ENCODE results near the gene PDGFRA. TPM values are rescaled to one million over a fixed set of nuclear protein-coding genes. Genes with fewer than 3 reads are reported as not detected.
A peak's percentile ranks its signal among the peaks of the same experiment; 100 is the strongest.
"Not testable (repeated sequence)": the region's sequence is repeated elsewhere in the genome, so short reads cannot be mapped to it uniquely, and the experiment has no call there.

Gene PDGFRA
- polyA plus RNA-seq, 3 donors: 149 to 161 (median 160) TPM

GRCh38 chr4:54224996-54225597 is 4.0 kb upstream of the PDGFRA start:
- DNase-seq (ENCODE audit: extremely low read depth in 1 of 11, low read depth in 9 of 11, low spot score in 4 of 11): peak in 4 of 11 donors; percentile 21 to 34 (median 29)

DNA sequence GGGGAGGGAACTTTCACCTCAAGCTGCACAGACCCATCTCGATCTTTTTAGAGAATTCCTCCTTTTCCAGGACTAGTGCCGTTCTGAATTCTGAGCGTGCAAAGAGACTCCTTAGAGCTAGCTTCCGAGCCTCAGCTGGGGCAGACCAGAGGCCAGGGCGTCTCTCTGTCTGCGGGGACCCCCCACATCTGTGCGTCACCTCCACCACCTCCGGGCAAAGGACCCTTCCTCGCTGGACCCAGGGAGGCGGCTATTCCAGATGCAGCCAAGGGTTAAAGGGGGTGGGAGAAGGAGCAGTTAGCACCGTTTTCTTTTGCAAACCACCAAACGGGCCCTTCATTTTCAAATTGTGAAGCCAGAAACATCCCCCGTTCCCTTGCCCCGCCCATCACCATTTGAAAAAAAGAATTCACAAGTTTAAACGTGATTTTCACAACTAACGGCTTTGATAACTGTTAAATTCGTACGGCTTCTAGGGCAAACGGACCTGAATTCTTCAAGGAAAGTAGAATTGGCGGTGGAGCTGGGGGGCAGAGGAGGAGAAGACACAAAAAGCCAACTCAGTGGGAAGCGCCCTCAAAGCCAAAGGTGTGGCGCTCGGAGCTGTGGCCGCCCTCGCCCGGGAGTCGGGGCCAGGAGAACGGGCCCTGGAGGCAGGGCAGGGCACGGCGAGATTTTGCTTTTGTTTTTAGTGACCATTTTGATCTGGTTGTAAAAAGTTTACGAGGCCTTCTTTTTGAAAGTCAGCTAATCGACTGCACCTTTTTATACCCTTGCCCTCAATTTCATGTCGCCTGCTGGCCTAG is 3.3 kb upstream of the PDGFRA start:
- DNase-seq (ENCODE audit: extremely low read depth in 1 of 11, low read depth in 9 of 11, low spot score in 4 of 11): peak in 4 of 11 donors; percentile 16 to 35 (median 24)

- peak in 3 of 11 donors; percentile 21 to 27 (median 25) for DNase-seq (ENCODE audit: extremely low read depth in 1 of 11, low read depth in 9 of 11, low spot score in 4 of 11)
Measured at GRCh38 chr4:54226404-54227255, 2.5 kb upstream of the PDGFRA start.

DNA sequence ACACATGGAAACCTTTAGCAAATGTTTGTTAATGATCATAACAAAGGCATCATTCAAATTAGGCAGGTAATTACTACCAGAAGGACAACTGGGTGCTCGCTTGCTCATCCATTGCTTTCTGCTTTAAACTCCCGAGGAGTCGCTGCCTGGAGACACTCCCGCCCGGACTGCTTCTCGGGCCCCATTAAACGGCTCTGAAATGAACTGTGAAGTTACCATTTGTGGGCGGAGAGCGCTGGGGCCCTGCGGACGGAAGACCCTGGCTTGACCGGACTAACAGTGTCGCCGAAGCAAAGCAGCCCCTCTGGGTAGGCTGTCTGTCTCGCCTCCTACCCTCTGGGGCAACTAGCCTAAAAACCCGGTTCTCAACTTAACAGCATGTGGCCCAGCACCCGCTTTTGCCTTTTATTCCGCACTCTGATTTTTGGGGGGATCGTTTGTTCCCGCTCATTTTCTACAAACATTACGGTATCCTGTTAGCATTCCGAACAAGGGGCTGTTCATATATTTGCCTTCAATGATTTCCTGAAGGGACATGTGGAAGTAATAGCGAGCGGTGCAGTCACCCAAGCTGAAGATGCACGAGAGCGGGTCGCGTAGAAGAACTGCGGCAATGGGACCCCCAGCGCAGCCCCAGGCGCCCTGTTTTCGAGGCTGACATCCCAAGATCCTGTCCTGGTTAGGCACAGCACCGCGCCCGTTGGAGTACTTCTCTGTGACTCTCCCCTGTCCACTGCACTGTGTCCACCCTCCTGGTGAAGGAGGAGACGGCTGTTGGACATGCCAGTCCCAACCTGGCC is 1.6 kb upstream of the PDGFRA start:
- DNase-seq (ENCODE audit: extremely low read depth in 1 of 11, low read depth in 9 of 11, low spot score in 4 of 11): peak in 4 of 11 donors; percentile 61 to 66 (median 61)

DNA sequence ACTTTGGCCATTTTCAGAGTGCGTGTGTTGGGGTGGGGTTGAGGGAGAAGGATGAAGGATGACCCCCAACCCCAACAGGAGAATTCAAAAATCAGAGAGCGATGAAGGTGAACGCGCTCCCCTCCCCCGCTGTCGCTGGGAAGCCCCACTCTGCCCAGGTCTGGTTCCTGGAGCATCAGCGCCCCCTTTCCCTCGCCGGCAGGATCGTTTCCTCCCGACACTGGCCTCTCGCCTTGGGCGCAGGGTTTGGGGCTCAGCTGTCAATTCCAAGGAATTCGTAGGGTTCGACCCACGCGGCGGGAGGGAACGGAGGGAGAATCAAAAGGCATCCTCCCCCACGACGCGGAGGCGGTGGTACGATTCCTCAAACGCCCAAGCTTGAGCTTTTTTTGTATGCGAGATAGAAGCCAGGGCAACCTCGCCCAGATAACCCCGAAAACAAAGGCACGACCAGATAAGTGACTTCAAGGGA is 1.0 kb upstream of the PDGFRA start:
- DNase-seq (ENCODE audit: extremely low read depth in 1 of 11, low read depth in 9 of 11, low spot score in 4 of 11): peak in 5 of 11 donors; percentile 69 to 83 (median 79)

DNA sequence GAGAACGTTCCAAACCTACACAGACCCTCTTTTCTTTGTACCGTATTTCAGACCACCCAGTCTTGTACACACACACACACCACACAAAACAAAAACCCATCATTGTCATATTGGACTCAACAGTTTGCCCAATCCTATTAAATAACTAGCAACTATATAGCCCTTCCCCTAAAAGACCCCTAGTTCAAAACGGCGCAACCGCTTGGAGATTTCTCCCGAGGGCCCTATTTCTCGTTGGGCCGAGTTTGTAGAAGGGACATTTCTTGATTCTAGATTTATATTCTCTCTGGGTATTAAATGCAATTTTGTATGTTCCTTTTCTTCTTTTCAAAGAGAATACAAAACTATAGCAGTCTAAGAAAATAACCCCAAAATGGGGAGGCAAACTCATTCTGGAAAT is 547 bp upstream of the PDGFRA start:
- DNase-seq (ENCODE audit: extremely low read depth in 1 of 11, low read depth in 9 of 11, low spot score in 4 of 11): peak in 1 of 11 donors; percentile 6

- DNase-seq (ENCODE audit: extremely low read depth in 1 of 11, low read depth in 9 of 11, low spot score in 4 of 11): peak in 1 of 11 donors; percentile 4
Measured at GRCh38 chr4:54229631-54230483, 764 bp downstream of the PDGFRA start.

GRCh38 chr4:54230484-54231418 is 1.7 kb downstream of the PDGFRA start:
- DNase-seq (ENCODE audit: extremely low read depth in 1 of 11, low read depth in 9 of 11, low spot score in 4 of 11): peak in 2 of 11 donors; percentile 11 to 13

DNA sequence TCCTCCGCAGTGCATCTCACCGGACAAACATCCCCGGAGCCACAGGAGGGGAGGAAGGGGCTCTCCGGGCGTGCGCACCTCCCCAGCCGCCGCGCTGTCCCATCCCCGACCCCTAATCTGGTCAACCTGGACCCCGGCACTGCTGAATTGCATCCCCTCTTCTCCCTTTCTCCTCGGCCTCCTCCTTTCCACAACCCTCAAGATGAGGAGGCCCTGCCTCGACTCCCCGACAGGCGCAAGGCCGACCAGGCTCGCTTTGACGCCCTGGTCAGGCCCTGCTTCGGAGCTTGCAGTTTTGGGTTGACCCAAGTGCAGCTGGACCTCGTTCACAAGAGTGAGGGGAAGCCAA is 2.3 kb downstream of the PDGFRA start:
- DNase-seq (ENCODE audit: extremely low read depth in 1 of 11, low read depth in 9 of 11, low spot score in 4 of 11): peak in 1 of 11 donors; percentile 5

DNA sequence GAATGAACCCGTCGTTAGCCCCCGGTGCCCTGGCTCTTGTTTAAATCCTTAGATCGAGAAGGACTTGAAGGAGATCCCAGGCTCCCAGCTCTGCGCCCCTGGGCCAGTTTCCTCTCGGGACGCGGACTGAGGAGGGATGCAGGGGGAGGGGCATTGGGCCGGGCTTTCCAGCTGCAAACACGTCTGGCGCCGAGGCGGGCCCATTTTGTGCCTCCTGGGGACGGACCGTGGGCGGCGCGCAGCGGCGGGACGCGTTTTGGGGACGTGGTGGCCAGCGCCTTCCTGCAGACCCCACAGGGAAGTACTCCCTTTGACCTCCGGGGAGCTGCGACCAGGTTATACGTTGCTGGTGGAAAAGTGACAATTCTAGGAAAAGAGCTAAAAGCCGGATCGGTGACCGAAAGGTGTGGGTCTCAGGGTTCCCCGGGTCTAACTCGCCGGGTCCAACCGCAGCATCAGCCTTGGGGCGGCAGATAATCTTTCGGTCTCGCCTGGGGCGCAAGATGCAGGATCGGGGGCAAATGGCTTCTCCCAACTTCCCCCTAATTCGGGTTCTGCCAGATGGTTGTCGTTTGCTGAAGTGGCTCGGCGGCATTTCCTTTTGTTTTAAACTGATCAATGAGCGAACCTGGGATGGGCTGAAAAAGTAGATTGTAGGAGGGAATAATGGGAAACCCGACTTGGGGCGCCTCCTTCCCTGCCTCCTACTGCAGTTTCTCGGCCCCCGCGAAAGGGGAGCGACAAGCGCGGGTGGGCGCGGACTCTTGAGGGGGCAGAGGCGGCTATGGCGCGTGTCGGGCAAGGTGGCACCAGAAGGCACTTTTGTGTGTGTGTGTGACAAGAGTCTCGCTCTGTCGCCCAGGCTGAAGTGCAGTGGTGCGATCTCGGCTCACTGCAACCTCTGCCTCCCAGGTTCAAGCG is 2.9 kb downstream of the PDGFRA start:
- peak in 2 of 11 donors; percentile 42 to 54 for DNase-seq (ENCODE audit: extremely low read depth in 1 of 11, low read depth in 9 of 11, low spot score in 4 of 11)

GRCh38 chr4:54233277-54233696 is 4.2 kb downstream of the PDGFRA start:
- DNase-seq (ENCODE audit: extremely low read depth in 1 of 11, low read depth in 9 of 11, low spot score in 4 of 11): peak in 5 of 11 donors; percentile 73 to 80 (median 77)

- peak in 3 of 11 donors; percentile 68 to 76 (median 68) for DNase-seq (ENCODE audit: extremely low read depth in 1 of 11, low read depth in 9 of 11, low spot score in 4 of 11)
Measured at GRCh38 chr4:54233697-54234496, 4.8 kb downstream of the PDGFRA start.

GRCh38 chr4:54234497-54235205 is 5.6 kb downstream of the PDGFRA start:
- no peak for DNase-seq (ENCODE audit: extremely low read depth in 1 of 11, low read depth in 9 of 11, low spot score in 4 of 11)

- not testable (repeated sequence) for DNase-seq (ENCODE audit: extremely low read depth in 1 of 11, low read depth in 9 of 11, low spot score in 4 of 11)
Measured at GRCh38 chr4:54236316-54236715, 7.2 kb downstream of the PDGFRA start.

All from renal cortex interstitium (tissue), 11 donors.